ENCODE results near the gene HDAC7. TPM values are rescaled to one million over a fixed set of nuclear protein-coding genes. Genes with fewer than 3 reads are reported as not detected.
A peak's percentile ranks its signal among the peaks of the same experiment; 100 is the strongest.

The HDAC7 gene
- total RNA-seq, 4 donors from 2014 or later, result 9.8 to 80.9 (median 36.8) TPM

DNA sequence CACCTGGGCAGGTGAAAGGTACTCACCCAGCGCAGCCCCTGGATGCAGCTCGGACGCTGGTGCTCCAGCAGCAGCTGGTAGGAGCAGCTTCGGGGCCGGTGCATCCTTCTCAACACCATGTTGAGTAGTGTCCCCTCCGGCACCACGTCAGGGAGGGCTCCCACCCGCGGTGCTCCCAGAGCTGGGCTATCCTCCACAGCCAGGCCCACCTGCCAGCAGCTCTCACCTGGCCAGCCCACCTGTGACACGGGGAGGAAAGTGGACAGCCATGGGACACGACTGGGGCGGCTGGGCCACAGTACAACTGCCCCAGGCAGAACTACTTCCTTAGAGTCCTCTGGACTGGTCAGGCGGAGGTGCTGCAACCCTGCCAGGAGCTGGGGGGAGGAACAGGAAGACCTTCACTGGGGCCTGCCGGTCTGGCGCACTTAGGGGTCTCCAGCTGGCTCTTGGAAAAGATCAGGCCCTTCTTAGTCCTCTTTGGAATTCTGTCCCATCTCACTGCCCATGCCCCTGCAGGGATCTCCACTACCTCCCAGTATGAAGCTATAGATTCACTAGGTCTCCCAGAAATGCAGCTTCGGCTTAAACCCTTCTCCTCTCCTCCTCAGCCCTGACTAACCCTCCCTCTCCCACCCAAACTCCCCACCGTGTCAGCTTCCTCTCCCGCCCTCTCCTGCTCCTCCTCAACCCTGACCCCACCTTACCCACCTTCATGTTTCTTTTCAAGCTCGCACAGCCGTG, 61.7 kb downstream of the HDAC7 start:
- no peak for TF ChIP-seq POLR2A (IDR thresholded peaks at IDR 0.05)
- TF ChIP-seq, protein P1, sequence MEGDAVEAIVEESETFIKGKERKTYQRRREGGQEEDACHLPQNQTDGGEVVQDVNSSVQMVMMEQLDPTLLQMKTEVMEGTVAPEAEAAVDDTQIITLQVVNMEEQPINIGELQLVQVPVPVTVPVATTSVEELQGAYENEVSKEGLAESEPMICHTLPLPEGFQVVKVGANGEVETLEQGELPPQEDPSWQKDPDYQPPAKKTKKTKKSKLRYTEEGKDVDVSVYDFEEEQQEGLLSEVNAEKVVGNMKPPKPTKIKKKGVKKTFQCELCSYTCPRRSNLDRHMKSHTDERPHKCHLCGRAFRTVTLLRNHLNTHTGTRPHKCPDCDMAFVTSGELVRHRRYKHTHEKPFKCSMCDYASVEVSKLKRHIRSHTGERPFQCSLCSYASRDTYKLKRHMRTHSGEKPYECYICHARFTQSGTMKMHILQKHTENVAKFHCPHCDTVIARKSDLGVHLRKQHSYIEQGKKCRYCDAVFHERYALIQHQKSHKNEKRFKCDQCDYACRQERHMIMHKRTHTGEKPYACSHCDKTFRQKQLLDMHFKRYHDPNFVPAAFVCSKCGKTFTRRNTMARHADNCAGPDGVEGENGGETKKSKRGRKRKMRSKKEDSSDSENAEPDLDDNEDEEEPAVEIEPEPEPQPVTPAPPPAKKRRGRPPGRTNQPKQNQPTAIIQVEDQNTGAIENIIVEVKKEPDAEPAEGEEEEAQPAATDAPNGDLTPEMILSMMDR (IDR thresholded peaks at IDR 0.05), result no peak
- H3K36me3 ChIP-seq, result no peaks in the 10 kb centered on the region
- peaks cover 0 to 50% (median 5%) of the 10 kb centered on the region in 4 donors for H3K4me1 ChIP-seq
- DNase-seq, result no peak
- no peaks in the 10 kb centered on the region for H3K9me3 ChIP-seq
- H3K4me3 ChIP-seq, result peak overlapping the region; percentile 47 to 80 (median 58)
- peak overlapping the region; percentile 50 to 78 (median 72) for H3K27ac ChIP-seq
- no peaks in the 10 kb centered on the region for H3K27me3 ChIP-seq

DNA sequence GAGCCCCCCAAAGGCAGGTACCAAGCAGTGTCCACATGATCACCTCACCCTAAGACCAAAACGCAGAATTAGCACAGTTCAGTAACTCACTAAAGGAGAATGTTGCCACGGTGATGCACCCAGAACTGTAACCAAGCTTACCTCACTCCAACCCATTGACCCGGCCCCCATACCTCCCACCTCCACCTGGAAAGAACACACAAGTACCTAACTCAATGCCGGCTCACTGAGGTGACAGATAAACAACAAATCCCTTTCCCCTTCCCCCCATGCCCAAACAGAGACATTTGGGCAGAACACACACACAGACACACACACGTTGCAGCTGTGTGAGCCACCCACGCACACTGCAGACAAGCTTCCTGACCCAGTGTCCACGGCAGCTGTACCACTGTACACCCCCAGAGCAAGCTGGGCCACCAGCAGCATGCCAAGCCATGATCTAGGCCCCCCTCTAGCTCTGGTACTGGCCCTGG, 62.3 kb downstream of the HDAC7 start:
- H3K9me3 ChIP-seq, result no peaks in the 10 kb centered on the region
- no peak for DNase-seq
- H3K27me3 ChIP-seq, result no peaks in the 10 kb centered on the region
- peak overlapping the region in 3 of 4 donors; percentile 71 to 78 (median 74) for H3K27ac ChIP-seq
- H3K4me3 ChIP-seq, result peak overlapping the region; percentile 47 to 80 (median 58)
- no peak for TF ChIP-seq POLR2A (IDR thresholded peaks at IDR 0.05)
- TF ChIP-seq, protein P1 (IDR thresholded peaks at IDR 0.05), result no peak
- no peaks in the 10 kb centered on the region for H3K36me3 ChIP-seq
- H3K4me1 ChIP-seq, result peaks cover 0 to 50% (median 5%) of the 10 kb centered on the region in 4 donors

DNA sequence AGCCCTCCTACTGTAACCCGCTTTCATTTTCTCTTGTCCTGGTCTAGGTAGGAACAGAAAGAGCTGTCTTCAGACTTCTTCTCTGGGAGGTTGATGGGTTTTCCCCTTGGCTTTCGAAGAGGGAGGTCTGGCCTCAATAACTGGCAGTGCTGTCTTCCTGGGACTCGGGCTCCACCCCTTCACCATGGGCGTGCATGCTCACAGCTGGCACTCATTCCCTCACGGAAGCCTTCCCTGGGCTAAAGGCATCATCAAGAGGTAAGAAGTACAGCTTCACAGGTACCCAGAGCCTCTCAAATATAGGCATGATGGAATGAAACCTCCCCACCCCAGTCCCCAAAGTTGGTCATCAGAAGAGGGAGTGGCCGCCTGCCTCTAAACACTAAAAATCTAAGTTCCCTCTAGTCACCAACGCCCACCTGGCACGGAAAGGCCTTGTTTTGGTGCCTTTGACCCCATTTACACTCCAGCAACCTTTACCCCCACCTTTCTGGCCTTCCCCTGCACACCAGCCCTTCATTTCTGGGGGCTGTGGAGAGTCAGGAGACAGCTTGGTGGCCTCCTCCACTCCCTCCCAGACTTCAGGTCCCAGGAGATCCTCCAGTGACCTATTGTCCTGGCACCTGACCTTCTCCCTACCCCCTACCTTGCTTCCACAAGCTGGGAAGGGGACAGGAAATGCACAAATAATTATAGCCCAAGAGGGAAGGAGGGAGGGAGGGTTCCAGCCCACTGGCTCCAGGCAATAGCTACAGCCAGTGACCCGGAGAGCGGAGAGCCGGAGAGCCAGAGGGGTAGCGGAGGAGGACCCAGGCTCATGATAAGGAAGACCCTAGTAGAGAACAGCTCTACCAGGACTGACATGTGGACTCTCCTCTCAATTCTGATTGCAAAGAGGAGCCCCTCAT, 63.8 kb downstream of the HDAC7 start:
- TF ChIP-seq POLR2A (IDR thresholded peaks at IDR 0.05), result no peak
- TF ChIP-seq, protein P1 (IDR thresholded peaks at IDR 0.05), result no peak
- H3K4me1 ChIP-seq, result peaks cover 0 to 50% (median 5%) of the 10 kb centered on the region in 4 donors
- H3K27me3 ChIP-seq, result no peaks in the 10 kb centered on the region
- peak in 2 of 3 donors; percentile 72 to 78 for DNase-seq
- peak overlapping the region in 1 of 4 donors; percentile 15 for H3K4me3 ChIP-seq
- H3K27ac ChIP-seq, result peak overlapping the region; percentile 11 to 70 (median 42)
- no peaks in the 10 kb centered on the region for H3K9me3 ChIP-seq
- H3K36me3 ChIP-seq, result no peaks in the 10 kb centered on the region

DNA sequence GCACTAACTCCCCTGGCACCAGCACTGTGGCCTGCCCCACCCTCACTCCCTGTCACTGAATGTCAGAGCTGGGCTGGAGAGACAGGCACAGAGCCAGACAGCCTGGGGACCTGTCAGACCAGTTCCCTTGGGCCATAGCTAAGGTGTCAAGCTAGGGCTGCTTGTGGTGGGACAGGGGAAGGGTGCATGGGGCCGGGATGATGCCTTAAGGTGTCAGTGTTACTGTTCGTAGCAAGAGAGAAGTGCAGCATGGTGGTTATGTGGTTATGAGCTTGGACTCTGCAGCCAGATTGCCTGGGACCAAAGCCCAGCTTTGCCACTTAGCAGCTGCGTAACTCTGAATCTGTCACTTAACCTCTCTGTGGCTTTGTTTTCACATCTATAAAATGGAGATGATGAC, 64.8 kb downstream of the HDAC7 start:
- H3K27ac ChIP-seq, result peak overlapping the region; percentile 11 to 70 (median 32)
- TF ChIP-seq, protein P1 (IDR thresholded peaks at IDR 0.05), result no peak
- TF ChIP-seq POLR2A (IDR thresholded peaks at IDR 0.05), result no peak
- H3K4me1 ChIP-seq, result peaks cover 0 to 50% (median 5%) of the 10 kb centered on the region in 4 donors
- H3K9me3 ChIP-seq, result no peaks in the 10 kb centered on the region
- no peaks in the 10 kb centered on the region for H3K36me3 ChIP-seq
- no peaks in the 10 kb centered on the region for H3K27me3 ChIP-seq
- H3K4me3 ChIP-seq, result no peak overlapping the region
- DNase-seq, result peak in 2 of 3 donors; percentile 75 to 78

DNA sequence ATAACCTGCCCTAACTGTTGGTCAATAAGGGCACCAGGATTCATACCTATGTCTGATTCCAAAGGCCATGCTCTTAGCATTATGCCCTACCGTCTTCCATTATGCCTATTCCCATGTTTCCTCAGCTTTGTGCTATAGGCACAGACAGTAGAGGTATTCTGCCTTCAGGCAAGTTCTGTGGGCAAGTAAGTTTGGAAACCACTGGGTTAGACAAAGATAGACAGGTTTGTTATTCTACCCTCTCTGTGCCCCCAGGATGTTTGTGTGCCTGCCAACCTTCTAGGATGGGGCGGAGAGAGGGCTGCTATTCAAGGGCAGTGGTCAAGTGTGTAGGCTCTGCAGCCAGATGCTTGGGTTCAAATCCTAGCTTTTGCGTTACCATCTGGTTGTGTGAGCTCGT, 65.6 kb downstream of the HDAC7 start:
- H3K27ac ChIP-seq, result peak overlapping the region in 3 of 4 donors; percentile 11 to 70 (median 53)
- no peaks in the 10 kb centered on the region for H3K9me3 ChIP-seq
- peaks cover 0 to 45% (median 5%) of the 10 kb centered on the region in 4 donors for H3K4me1 ChIP-seq
- H3K27me3 ChIP-seq, result no peaks in the 10 kb centered on the region
- DNase-seq, result no peak
- H3K36me3 ChIP-seq, result no peaks in the 10 kb centered on the region
- H3K4me3 ChIP-seq, result no peak overlapping the region
- TF ChIP-seq POLR2A (IDR thresholded peaks at IDR 0.05), result no peak
- TF ChIP-seq, protein P1 (IDR thresholded peaks at IDR 0.05), result no peak
